ENCODE measurements around the gene TANC2.
"Not testable (repeated sequence)": the region's sequence is repeated elsewhere in the genome, so short reads cannot be mapped to it uniquely, and the experiment has no call there.

Gene TANC2

GRCh38 chr17:62975206-62975605, 9.2 kb downstream of the TANC2 start:
- no peak for DNase-seq
- H3K4me1 Mint-ChIP-seq (ENCODE audit: low read depth) = peaks cover 6% of the 10 kb centered on the region
- no peak overlapping the region for H3K4me3 Mint-ChIP-seq
- no peaks in the 10 kb centered on the region for H3K36me3 Mint-ChIP-seq (ENCODE audit: low read depth)
- H3K9me3 Mint-ChIP-seq = peaks cover 6% of the 10 kb centered on the region
- no peak overlapping the region for H3K27ac Mint-ChIP-seq
- no peaks in the 10 kb centered on the region for H3K27me3 Mint-ChIP-seq

- not testable (repeated sequence) for H3K36me3 Mint-ChIP-seq (ENCODE audit: low read depth); H3K4me1 Mint-ChIP-seq (ENCODE audit: low read depth); DNase-seq; H3K27me3 Mint-ChIP-seq; H3K4me3 Mint-ChIP-seq; H3K9me3 Mint-ChIP-seq; H3K27ac Mint-ChIP-seq
These were observed 10.7 kb downstream of the TANC2 start for GRCh38 chr17:62976643-62977231.

GRCh38 chr17:62980842-62981241, 14.8 kb downstream of the TANC2 start:
- H3K36me3 Mint-ChIP-seq (ENCODE audit: low read depth) = peaks cover 13% of the 10 kb centered on the region
- H3K9me3 Mint-ChIP-seq = peaks cover 21% of the 10 kb centered on the region
- no peak overlapping the region for H3K27ac Mint-ChIP-seq
- no peak overlapping the region for H3K4me3 Mint-ChIP-seq
- no peak for DNase-seq
- H3K4me1 Mint-ChIP-seq (ENCODE audit: low read depth) = peaks cover 5% of the 10 kb centered on the region
- no peaks in the 10 kb centered on the region for H3K27me3 Mint-ChIP-seq

- DNase-seq = no peak
- Mint-ChIP-seq H3K36me3 (ENCODE audit: low read depth) (peaks cover 13% of the 10 kb centered on the region), H3K27ac (no peak overlapping the region), H3K27me3 (no peaks in the 10 kb centered on the region), H3K4me3 (no peak overlapping the region), H3K9me3 (peaks cover 17% of the 10 kb centered on the region), H3K4me1 (ENCODE audit: low read depth) (peaks cover 5% of the 10 kb centered on the region)
These were observed 15.9 kb downstream of the TANC2 start for GRCh38 chr17:62981933-62982332.

- Mint-ChIP-seq H3K27ac (no peak overlapping the region), H3K27me3 (no peaks in the 10 kb centered on the region), H3K36me3 (ENCODE audit: low read depth) (peaks cover 13% of the 10 kb centered on the region), H3K4me1 (ENCODE audit: low read depth) (peaks cover 4% of the 10 kb centered on the region), H3K9me3 (peaks cover 15% of the 10 kb centered on the region), H3K4me3 (no peak overlapping the region)
- DNase-seq = no peak
These were observed 18.8 kb downstream of the TANC2 start for GRCh38 chr17:62984801-62985200.

GRCh38 chr17:62986549-62986948, 20.5 kb downstream of the TANC2 start:
- Mint-ChIP-seq H3K4me3 (no peak overlapping the region), H3K36me3 (ENCODE audit: low read depth) (peaks cover 13% of the 10 kb centered on the region), H3K4me1 (ENCODE audit: low read depth) (no peaks in the 10 kb centered on the region), H3K9me3 (peaks cover 15% of the 10 kb centered on the region), H3K27me3 (no peaks in the 10 kb centered on the region), H3K27ac (no peak overlapping the region)
- DNase-seq = no peak

- H3K27ac Mint-ChIP-seq = no peak overlapping the region
- DNase-seq = no peak
- H3K4me1 Mint-ChIP-seq (ENCODE audit: low read depth) = no peaks in the 10 kb centered on the region
- H3K27me3 Mint-ChIP-seq = no peaks in the 10 kb centered on the region
- H3K4me3 Mint-ChIP-seq = no peak overlapping the region
- H3K36me3 Mint-ChIP-seq (ENCODE audit: low read depth) = peaks cover 13% of the 10 kb centered on the region
- peaks cover 15% of the 10 kb centered on the region for H3K9me3 Mint-ChIP-seq
These were observed 21.1 kb downstream of the TANC2 start for GRCh38 chr17:62987136-62987535.

- no peak overlapping the region for H3K27ac Mint-ChIP-seq
- H3K4me1 Mint-ChIP-seq (ENCODE audit: low read depth) = peaks cover 2% of the 10 kb centered on the region
- DNase-seq = no peak
- peaks cover 4% of the 10 kb centered on the region for H3K36me3 Mint-ChIP-seq (ENCODE audit: low read depth)
- no peak overlapping the region for H3K4me3 Mint-ChIP-seq
- H3K27me3 Mint-ChIP-seq = no peaks in the 10 kb centered on the region
- H3K9me3 Mint-ChIP-seq = peaks cover 5% of the 10 kb centered on the region
These were observed 23.5 kb downstream of the TANC2 start for GRCh38 chr17:62989501-62989900.

- H3K36me3 Mint-ChIP-seq (ENCODE audit: low read depth) = no peaks in the 10 kb centered on the region
These were observed 28.9 kb downstream of the TANC2 start for GRCh38 chr17:62994931-62995330.

GRCh38 chr17:62995377-62995885, 29.4 kb downstream of the TANC2 start:
- H3K4me1 Mint-ChIP-seq (ENCODE audit: low read depth) = peaks cover 13% of the 10 kb centered on the region
- no peak overlapping the region for H3K4me3 Mint-ChIP-seq
- no peak overlapping the region for H3K27ac Mint-ChIP-seq
- DNase-seq = no peak
- peaks cover 2% of the 10 kb centered on the region for H3K9me3 Mint-ChIP-seq
- H3K36me3 Mint-ChIP-seq (ENCODE audit: low read depth) = no peaks in the 10 kb centered on the region
- no peaks in the 10 kb centered on the region for H3K27me3 Mint-ChIP-seq

More at GRCh38 chr17:62994931-62995330, 28.9 kb downstream of the TANC2 start:
- no peak overlapping the region for H3K27ac Mint-ChIP-seq
- H3K9me3 Mint-ChIP-seq = peaks cover 2% of the 10 kb centered on the region
- peaks cover 13% of the 10 kb centered on the region for H3K4me1 Mint-ChIP-seq (ENCODE audit: low read depth)
- H3K4me3 Mint-ChIP-seq = no peak overlapping the region
- no peak for DNase-seq
- no peaks in the 10 kb centered on the region for H3K27me3 Mint-ChIP-seq

- Mint-ChIP-seq H3K4me1 (ENCODE audit: low read depth) (peaks cover 13% of the 10 kb centered on the region), H3K36me3 (ENCODE audit: low read depth) (no peaks in the 10 kb centered on the region), H3K9me3 (peaks cover 2% of the 10 kb centered on the region), H3K27me3 (no peaks in the 10 kb centered on the region), H3K4me3 (no peak overlapping the region), H3K27ac (no peak overlapping the region)
- no peak for DNase-seq
These were observed 30.2 kb downstream of the TANC2 start for GRCh38 chr17:62996221-62996620.

- no peaks in the 10 kb centered on the region for H3K27me3 Mint-ChIP-seq
- no peak for DNase-seq
- H3K36me3 Mint-ChIP-seq (ENCODE audit: low read depth) = no peaks in the 10 kb centered on the region
- no peak overlapping the region for H3K4me3 Mint-ChIP-seq
- peaks cover 2% of the 10 kb centered on the region for H3K9me3 Mint-ChIP-seq
- peaks cover 11% of the 10 kb centered on the region for H3K4me1 Mint-ChIP-seq (ENCODE audit: low read depth)
- H3K27ac Mint-ChIP-seq = no peak overlapping the region
These were observed 32.1 kb downstream of the TANC2 start for GRCh38 chr17:62998166-62998565.

GRCh38 chr17:62998665-62999393, 32.8 kb downstream of the TANC2 start:
- Mint-ChIP-seq H3K4me1 (ENCODE audit: low read depth) (peaks cover 13% of the 10 kb centered on the region), H3K4me3 (no peak overlapping the region), H3K27me3 (no peaks in the 10 kb centered on the region), H3K27ac (no peak overlapping the region), H3K9me3 (peaks cover 2% of the 10 kb centered on the region), H3K36me3 (ENCODE audit: low read depth) (no peaks in the 10 kb centered on the region)
- no peak for DNase-seq

GRCh38 chr17:62999736-63000135, 33.7 kb downstream of the TANC2 start:
- Mint-ChIP-seq H3K4me3 (no peak overlapping the region), H3K27me3 (no peaks in the 10 kb centered on the region), H3K4me1 (ENCODE audit: low read depth) (peaks cover 18% of the 10 kb centered on the region), H3K36me3 (ENCODE audit: low read depth) (no peaks in the 10 kb centered on the region), H3K27ac (no peak overlapping the region), H3K9me3 (peaks cover 2% of the 10 kb centered on the region)
- DNase-seq = no peak

GRCh38 chr17:63001689-63002394, 35.8 kb downstream of the TANC2 start:
- Mint-ChIP-seq H3K4me1 (ENCODE audit: low read depth) (peaks cover 16% of the 10 kb centered on the region), H3K9me3 (peaks cover 2% of the 10 kb centered on the region), H3K27me3 (no peaks in the 10 kb centered on the region), H3K27ac (no peak overlapping the region), H3K4me3 (no peak overlapping the region), H3K36me3 (ENCODE audit: low read depth) (no peaks in the 10 kb centered on the region)
- no peak for DNase-seq
